Epithelial cell of proximal tubule (primary cell): ENCODE measurements around the gene FHIT. TPM values are rescaled to one million over a fixed set of nuclear protein-coding genes. Genes with fewer than 3 reads are reported as not detected.

Source experiments
- DNase-seq: peaks from one replicate; pipeline ENCODE4 v3.0.0-alpha.2; 2011; ENCODE audit warnings: low read depth
- H3K4me3 ChIP-seq: 2 replicates; pipeline ENCODE4 v1.5.1; 2011; ENCODE audit warnings: low read depth, mild to moderate bottlenecking, low read length
- total RNA-seq: library from RNA; depleted of rRNA; stranded (reverse); fragments of >200 nt; gene quantifications from 2 replicates; pipeline ENCODE4 v1.2.3, GENCODE V29; 2015
- TF ChIP-seq, protein P1 (sequence below): conservative IDR thresholded peaks from 2 replicates; pipeline ENCODE4 v1.5.1; 2012; ENCODE audit warnings: low read depth, mild to moderate bottlenecking, low read length

The FHIT gene
- total RNA-seq, 1 donor from 2014 or later = 3.7 TPM

DNA sequence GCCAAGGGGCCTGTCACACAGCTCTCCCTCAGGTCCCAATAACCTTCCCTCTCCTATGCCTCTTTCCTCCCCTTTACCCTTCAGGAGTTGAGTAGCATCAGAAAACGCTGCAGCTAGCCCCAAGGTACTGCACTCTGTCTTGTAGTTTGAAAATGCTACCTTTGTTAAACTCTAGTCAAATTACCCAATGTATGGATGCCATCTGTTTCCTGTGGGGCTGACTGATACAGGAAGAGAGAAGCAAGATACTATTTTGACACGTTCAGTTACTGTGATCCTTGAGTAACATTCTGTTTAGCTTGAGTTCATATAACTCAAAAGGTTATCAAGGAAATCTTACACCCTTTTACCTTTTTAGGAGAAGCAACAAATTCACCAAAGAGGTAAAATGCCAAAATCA, 493.1 kb downstream of the FHIT start:
- TF ChIP-seq, protein P1, sequence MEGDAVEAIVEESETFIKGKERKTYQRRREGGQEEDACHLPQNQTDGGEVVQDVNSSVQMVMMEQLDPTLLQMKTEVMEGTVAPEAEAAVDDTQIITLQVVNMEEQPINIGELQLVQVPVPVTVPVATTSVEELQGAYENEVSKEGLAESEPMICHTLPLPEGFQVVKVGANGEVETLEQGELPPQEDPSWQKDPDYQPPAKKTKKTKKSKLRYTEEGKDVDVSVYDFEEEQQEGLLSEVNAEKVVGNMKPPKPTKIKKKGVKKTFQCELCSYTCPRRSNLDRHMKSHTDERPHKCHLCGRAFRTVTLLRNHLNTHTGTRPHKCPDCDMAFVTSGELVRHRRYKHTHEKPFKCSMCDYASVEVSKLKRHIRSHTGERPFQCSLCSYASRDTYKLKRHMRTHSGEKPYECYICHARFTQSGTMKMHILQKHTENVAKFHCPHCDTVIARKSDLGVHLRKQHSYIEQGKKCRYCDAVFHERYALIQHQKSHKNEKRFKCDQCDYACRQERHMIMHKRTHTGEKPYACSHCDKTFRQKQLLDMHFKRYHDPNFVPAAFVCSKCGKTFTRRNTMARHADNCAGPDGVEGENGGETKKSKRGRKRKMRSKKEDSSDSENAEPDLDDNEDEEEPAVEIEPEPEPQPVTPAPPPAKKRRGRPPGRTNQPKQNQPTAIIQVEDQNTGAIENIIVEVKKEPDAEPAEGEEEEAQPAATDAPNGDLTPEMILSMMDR = no peak
- DNase-seq = no peak
- H3K4me3 ChIP-seq = no peak overlapping the region

DNA sequence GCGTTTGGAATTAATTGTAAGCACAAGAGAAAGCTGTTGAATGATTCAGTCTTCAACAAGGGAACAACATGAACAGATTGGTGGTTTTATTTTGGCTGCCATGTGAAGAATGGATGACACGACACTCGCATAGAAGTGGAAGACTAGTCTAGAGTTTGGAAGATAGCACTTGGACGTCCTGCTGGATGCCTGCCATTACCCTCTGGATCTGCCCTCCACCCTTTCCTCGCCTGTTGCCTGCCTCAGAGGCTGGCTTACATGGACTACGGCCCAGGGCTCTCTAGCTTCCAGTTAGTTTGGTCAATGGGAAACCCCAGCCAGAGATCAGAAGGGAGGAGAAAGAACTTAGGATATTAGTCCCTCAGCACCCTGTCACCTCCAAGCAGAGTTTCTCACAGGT, 493.5 kb downstream of the FHIT start:
- TF ChIP-seq, protein P1 = no peak
- no peak overlapping the region for H3K4me3 ChIP-seq

DNA sequence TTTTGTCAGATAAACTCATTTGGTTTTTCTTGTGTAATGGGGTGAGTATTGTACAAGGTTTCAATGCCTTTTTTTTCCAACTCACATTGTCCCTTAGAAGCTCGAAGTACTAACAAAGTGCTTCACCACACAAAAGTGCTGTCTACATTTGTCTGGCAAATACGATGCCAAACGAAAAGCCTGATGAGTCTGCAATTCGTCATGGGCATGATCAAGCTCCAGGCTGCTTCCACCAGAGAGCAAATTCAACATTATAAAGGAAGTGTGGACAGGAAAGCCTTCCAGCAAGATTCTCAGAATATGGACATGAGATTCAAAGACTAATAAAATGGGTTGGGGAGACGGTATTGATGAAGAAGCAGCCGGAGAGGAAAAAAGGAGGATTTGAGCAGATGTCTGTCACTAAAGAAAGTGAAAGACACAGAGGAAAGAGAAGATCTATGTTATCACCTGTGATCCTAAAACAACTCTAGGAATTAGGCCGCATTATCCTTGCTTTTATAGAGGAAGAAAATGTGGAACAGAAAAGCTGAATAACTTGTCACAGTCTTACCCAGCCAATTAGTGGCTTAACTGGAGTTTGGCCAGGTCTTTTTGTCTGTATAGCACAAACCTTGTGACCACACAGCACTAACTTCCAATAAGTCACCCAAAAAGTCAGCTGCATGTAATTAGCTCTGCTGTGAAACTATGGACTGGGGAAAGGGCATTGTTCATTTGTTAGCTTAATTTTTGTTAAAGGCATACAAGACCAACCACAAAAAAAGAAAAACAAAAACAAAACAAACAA, 494.8 kb downstream of the FHIT start:
- no peak for DNase-seq
- H3K4me3 ChIP-seq = no peak overlapping the region
- TF ChIP-seq, protein P1 = no peak

More for the DNA sequence above, 493.5 kb downstream of the FHIT start:
- DNase-seq = no peak

DNA sequence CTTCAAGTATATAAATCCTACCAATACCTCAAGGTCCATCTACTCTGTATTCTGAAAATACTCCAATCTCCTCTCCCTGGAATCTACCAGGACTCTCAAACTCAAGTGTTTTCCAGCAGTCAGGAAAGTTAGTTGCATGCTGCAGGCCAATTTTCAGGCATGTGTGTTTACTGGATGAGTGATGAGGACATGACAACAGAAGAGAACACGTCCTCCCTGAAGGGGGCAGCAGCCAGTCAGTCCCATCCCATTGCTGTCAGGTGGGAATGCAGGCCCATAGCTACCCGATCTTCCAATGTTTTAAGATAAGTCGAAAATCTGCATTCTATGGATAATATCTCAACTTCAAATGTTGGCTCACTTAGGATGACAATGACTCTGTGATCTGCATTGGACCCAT, 496.2 kb downstream of the FHIT start:
- H3K4me3 ChIP-seq = no peak overlapping the region
- TF ChIP-seq, protein P1 = peak; percentile 70

DNA sequence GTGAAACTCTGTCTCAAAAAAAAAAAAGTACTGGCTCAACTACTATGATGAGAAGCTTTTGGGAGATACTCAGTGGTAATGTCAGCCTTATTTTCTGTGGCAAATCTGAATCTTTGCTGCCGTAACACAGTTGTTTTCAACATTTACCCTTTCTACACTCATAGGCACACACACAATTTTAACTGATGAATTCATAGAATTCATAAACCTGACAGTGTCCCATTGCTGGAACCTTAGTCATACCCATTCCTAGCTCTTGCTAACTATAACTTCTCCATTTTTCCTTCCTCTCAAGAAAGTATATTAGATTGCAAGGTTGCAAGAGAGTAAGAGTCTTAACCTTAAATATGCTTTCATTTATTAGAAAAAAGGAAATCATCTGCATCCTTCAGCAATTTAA, 496.6 kb downstream of the FHIT start:
- DNase-seq = no peak
- H3K4me3 ChIP-seq = no peak overlapping the region
- TF ChIP-seq, protein P1 = no peak

More for the DNA sequence above, 496.2 kb downstream of the FHIT start:
- DNase-seq = no peak

DNA sequence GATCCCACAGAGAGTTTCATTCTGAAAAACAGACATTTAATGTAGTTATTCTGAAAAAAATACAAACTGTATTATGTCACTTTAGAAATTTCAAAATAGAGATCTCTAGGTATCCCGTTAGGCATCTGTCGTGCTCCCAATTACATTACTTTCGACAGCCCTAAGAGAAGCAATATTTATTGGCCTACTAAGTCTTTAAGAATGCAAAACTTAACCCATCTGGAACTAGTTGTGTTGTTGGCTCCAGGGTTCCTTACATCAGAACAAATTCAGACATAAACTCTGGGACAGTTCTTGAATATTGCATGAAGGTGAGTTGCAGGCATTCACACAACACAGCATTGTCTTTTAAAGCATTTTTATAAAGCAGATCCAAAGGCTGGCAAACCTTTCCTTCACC, 498.4 kb downstream of the FHIT start:
- TF ChIP-seq, protein P1 = no peak
- H3K4me3 ChIP-seq = no peak overlapping the region
- no peak for DNase-seq
